IPS-18a (cell line): ENCODE measurements around the gene ORC2.
"Not testable (repeated sequence)": the region's sequence is repeated elsewhere in the genome, so short reads cannot be mapped to it uniquely, and the experiment has no call there.

Source experiments
- H3K27ac ChIP-seq: one replicate; pipeline ENCODE4 v1.5.1; 2013; ENCODE audit warnings: low read length
- H3K27me3 ChIP-seq: one replicate; pipeline ENCODE4 v1.6.1; 2013; ENCODE audit warnings: mild to moderate bottlenecking, low read length; ENCODE audit not compliant: control insufficient read depth, insufficient read depth
- H3K36me3 ChIP-seq: one replicate; pipeline ENCODE4 v1.6.1; 2013; ENCODE audit warnings: low read depth, low read length; ENCODE audit not compliant: control insufficient read depth
- H3K4me1 ChIP-seq: one replicate; pipeline ENCODE4 v1.6.1; 2013; ENCODE audit warnings: low read depth, low read length; ENCODE audit not compliant: control insufficient read depth
- H3K4me3 ChIP-seq: one replicate; pipeline ENCODE4 v1.5.1; 2013; ENCODE audit warnings: low read length
- H3K9ac ChIP-seq: one replicate; pipeline ENCODE4 v1.6.1; 2013; ENCODE audit warnings: mild to moderate bottlenecking, low read length, moderate library complexity
- H3K9me3 ChIP-seq: one replicate; pipeline ENCODE4 v1.6.1; 2013; ENCODE audit warnings: low read depth, low read length; ENCODE audit not compliant: control insufficient read depth

The ORC2 gene

DNA sequence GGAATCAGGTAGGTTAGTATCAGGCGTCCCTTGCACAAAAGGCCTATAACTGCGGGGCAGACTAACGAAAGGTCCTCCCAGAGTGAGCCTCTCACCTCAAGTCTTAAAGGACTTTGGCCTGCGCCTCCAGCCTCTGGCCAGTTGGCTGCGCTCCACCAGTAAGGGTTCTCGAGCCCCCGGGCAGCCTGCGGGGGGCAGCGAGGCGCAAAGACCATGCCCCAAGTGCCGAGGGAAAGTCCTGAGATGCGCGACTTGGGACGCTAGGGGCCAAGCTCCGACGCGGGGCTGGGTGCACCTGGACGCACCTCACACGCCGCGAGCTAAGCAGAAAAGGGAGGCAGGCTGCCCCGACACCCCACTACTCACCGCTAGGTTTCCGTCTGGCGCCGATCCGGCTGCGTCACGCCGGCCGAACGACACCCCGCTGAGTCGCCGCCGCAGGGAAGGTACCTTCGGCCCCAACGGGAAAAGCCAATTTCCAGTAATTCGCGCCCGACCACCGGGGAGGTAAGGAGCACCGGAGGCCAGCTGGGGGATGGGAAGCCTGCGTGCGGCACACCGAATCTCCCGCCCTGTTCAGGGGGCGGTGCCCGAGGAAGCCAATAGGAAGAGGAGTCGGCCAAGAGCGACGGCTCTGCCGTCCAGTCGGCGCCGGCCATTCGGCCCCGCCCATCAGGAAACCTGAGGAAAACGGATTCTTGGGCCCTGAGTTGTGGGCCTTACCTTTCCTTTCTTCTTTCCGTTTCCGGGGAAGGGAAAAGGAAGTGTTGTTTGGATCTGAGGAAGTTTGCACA, at the start of gene ORC2:
TSS of gene ORC2 (minus strand) at position 537 of the 794 bp plus-strand sequence. CDS start 5,537 bp downstream, outside the sequence.
- Histone ChIP-seq H3K4me1 (peaks cover 7% of the 10 kb centered on the region), H3K4me3 (peak within 1 kb of the TSS; percentile 88), H3K9me3 (no peaks in the 10 kb centered on the region), H3K27ac (peak within 1 kb of the TSS; percentile 29), H3K36me3 (peaks cover 9% of the 10 kb centered on the region), H3K9ac (peak within 1 kb of the TSS; percentile 79), H3K27me3 (no peaks in the 10 kb centered on the region)

- Histone ChIP-seq H3K4me3 (no peak overlapping the region), H3K36me3 (no peaks in the 10 kb centered on the region), H3K9ac (no peak overlapping the region), H3K9me3 (no peaks in the 10 kb centered on the region), H3K27ac (no peak overlapping the region), H3K4me1 (no peaks in the 10 kb centered on the region), H3K27me3 (no peaks in the 10 kb centered on the region)
These were observed 44.9 kb upstream of the ORC2 start for GRCh38 chr2:201008296-201008829.

DNA sequence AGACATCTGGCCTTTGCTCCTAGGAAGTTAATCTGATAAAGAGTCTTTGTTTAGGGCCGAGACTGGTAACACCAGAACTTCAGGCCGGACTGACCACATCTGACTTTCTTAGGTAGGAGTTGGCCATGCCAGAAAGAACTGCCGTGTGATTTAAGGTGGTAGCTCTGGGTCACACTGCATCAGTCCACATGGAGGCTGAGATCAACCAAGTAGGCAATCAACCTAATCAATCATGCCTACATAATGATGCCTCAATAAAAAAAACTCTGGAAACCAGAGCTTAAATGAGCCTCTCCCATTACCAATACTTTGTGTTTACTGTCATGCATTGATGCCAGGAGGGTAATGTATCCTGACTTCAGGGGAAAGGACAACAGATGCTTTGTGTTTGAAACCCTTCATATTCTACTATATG, 44.1 kb upstream of the ORC2 start:
- H3K27me3 ChIP-seq, result no peaks in the 10 kb centered on the region

DNA sequence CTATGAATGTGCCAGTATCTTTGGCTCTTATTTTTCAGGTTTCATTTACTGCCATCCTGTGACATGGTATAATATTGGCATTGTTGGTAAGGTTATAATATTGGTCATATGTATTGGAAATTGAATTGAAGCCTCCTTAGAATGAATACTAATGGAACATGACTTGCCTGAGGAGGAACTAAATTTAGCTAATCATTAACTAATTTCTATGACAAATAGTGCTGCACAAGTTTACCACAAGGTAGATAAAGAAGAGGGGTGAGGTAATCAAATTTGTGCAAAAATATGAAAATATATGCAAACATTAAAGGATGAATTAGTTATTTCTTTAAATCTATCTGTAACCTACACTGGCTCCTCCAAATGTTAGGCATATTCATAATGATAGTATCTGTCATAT, 43.2 kb upstream of the ORC2 start:
- Histone ChIP-seq H3K4me3 (no peak overlapping the region), H3K36me3 (no peaks in the 10 kb centered on the region), H3K9ac (no peak overlapping the region), H3K9me3 (no peaks in the 10 kb centered on the region), H3K4me1 (no peaks in the 10 kb centered on the region), H3K27me3 (no peaks in the 10 kb centered on the region), H3K27ac (no peak overlapping the region)

More for the DNA sequence above, 44.1 kb upstream of the ORC2 start:
- no peaks in the 10 kb centered on the region for H3K36me3 ChIP-seq
- H3K4me1 ChIP-seq, result no peaks in the 10 kb centered on the region
- H3K9ac ChIP-seq, result no peak overlapping the region
- H3K4me3 ChIP-seq, result no peak overlapping the region
- no peaks in the 10 kb centered on the region for H3K9me3 ChIP-seq
- no peak overlapping the region for H3K27ac ChIP-seq

- Histone ChIP-seq H3K27ac (no peak overlapping the region), H3K9ac (no peak overlapping the region), H3K4me3 (no peak overlapping the region), H3K27me3 (no peaks in the 10 kb centered on the region), H3K4me1 (no peaks in the 10 kb centered on the region), H3K36me3 (no peaks in the 10 kb centered on the region), H3K9me3 (no peaks in the 10 kb centered on the region)
These were observed 40.9 kb upstream of the ORC2 start for GRCh38 chr2:201004370-201004769.

DNA sequence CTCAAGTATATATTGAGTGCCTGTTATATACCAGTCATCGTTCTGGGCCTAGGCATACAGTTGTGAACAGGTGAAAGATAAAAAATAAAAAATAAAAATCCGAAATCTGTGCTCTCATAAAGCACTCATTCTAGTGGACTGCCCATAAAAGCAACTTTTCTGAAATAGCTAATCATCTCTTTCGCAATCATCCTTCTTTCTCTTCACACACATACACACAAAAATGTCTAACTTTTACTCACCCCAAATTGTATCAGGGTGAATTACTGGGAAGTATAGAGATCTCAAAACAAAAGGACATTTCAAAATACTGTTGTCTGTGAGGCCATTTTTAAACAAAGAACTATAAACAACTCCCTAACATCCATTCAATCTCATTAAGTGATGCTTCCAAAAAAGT, 29.6 kb upstream of the ORC2 start:
- no peak overlapping the region for H3K27ac ChIP-seq
- no peaks in the 10 kb centered on the region for H3K4me1 ChIP-seq
- no peaks in the 10 kb centered on the region for H3K27me3 ChIP-seq
- no peaks in the 10 kb centered on the region for H3K9me3 ChIP-seq
- no peak overlapping the region for H3K4me3 ChIP-seq
- H3K36me3 ChIP-seq, result no peaks in the 10 kb centered on the region
- H3K9ac ChIP-seq, result no peak overlapping the region

DNA sequence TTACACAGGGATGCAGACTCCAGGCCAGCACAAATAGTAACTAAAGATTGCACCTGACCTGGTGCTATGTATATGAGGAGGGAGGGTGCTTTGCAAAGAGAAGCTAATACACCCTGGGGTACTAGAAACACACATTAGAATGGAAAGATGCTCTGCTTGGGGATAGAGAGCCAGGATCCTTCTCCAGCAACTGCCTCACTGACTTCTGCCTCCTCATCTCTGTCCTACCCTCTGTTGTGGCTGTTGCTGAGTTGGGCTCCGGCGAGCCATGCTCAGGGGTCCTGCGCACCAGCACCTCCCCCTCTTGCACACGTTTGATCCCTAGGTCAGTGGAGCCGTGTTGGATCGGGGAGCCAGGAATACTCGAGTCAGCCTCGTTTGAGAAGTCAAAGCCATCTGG, 23.7 kb upstream of the ORC2 start:
- Histone ChIP-seq H3K9me3 (no peaks in the 10 kb centered on the region), H3K27ac (no peak overlapping the region), H3K4me1 (no peaks in the 10 kb centered on the region), H3K36me3 (no peaks in the 10 kb centered on the region), H3K27me3 (no peaks in the 10 kb centered on the region), H3K4me3 (no peak overlapping the region), H3K9ac (no peak overlapping the region)

- Histone ChIP-seq H3K9me3 (no peaks in the 10 kb centered on the region), H3K4me3 (no peak overlapping the region), H3K27me3 (no peaks in the 10 kb centered on the region), H3K36me3 (no peaks in the 10 kb centered on the region), H3K27ac (no peak overlapping the region), H3K4me1 (no peaks in the 10 kb centered on the region), H3K9ac (no peak overlapping the region)
These were observed 22.3 kb upstream of the ORC2 start for GRCh38 chr2:200985799-200986198.

- no peaks in the 10 kb centered on the region for H3K36me3 ChIP-seq
- no peak overlapping the region for H3K4me3 ChIP-seq
- H3K9ac ChIP-seq, result no peak overlapping the region
- H3K9me3 ChIP-seq, result no peaks in the 10 kb centered on the region
- H3K27ac ChIP-seq, result no peak overlapping the region
- no peaks in the 10 kb centered on the region for H3K27me3 ChIP-seq
- H3K4me1 ChIP-seq, result no peaks in the 10 kb centered on the region
These were observed 13.2 kb upstream of the ORC2 start for GRCh38 chr2:200976710-200977109.

DNA sequence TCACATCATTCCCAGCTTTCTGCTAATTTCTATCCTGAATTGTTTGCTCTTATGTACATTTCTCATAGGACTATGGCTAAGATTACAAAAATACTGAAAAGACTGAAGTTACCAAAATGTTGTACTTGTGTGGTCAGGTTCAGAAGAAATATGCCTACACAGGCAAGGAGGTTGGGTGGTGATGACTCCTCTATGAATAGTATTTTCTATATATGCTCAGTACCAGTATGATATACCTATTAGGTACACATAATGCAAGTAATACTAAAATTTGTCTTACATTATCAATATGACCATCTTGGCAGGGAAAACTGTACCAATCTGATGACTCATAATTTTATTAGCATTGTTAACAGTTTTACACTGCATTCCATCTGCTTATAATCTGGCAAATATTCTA, 12.2 kb upstream of the ORC2 start:
- Histone ChIP-seq H3K4me3 (no peak overlapping the region), H3K4me1 (no peaks in the 10 kb centered on the region), H3K36me3 (no peaks in the 10 kb centered on the region), H3K9me3 (no peaks in the 10 kb centered on the region), H3K9ac (no peak overlapping the region), H3K27me3 (no peaks in the 10 kb centered on the region), H3K27ac (no peak overlapping the region)

DNA sequence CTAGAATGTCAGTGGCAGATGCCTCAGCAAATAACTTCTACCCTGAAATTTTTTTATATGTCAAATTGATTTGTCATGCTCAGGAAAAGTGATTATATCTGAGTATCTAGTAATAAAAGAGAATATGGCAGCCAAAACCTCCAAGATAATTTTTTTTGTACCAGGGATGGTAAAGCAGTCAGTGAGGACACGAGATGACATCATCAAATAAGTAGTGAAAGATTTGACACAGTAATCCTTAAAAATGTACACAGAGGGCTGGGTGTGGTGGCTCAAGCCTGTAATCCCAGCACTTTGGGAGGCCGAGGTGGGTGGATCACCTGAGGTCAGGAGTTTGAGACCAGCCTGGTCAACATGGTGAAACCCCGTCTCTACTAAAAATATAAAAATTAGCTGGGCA, 6.6 kb upstream of the ORC2 start:
- H3K36me3 ChIP-seq, H3K9ac ChIP-seq, H3K4me3 ChIP-seq, H3K27me3 ChIP-seq, H3K9me3 ChIP-seq, H3K27ac ChIP-seq, H3K4me1 ChIP-seq: not testable (repeated sequence)

DNA sequence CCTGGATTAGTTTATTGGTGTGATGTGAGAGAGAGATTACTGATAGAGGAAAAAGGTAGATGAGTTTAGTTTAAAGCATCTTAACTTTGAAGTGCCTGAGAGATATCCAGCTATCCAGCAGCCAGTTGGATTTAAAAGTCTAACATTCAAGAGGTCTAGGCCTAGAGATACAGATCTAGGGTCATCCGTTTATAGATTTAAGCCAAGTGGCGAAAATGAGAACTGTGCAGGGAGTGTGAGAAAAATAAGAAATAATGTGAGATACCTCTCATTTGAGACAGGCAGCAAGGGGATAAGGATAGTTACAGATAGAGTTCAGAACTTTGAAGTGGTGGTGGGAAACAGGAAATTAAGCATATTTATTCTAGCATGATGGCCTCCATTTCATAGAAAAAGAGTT, 5.3 kb upstream of the ORC2 start:
- H3K4me3 ChIP-seq, result no peak overlapping the region
- no peaks in the 10 kb centered on the region for H3K4me1 ChIP-seq
- H3K27ac ChIP-seq, result no peak overlapping the region
- no peaks in the 10 kb centered on the region for H3K9me3 ChIP-seq
- H3K27me3 ChIP-seq, result no peaks in the 10 kb centered on the region
- no peaks in the 10 kb centered on the region for H3K36me3 ChIP-seq
- no peak overlapping the region for H3K9ac ChIP-seq
